ENCODE results near the gene ACKR1.

- TF ChIP-seq CTCF (conservative IDR thresholded peaks at IDR 0.05 in 1 of 2, IDR thresholded peaks at IDR 0.05 in 1 of 2; ENCODE audit: extremely low read depth in 1 of 2, insufficient read depth in 1 of 2, low read depth in 1 of 2, low read length in 2 of 2) = no peak
- no peak for TF ChIP-seq EZH2 (IDR thresholded peaks at IDR 0.05; ENCODE audit: borderline replicate concordance, low read length)
These were observed 29.1 kb upstream of the ACKR1 start for GRCh38 chr1:159175571-159175970.
